ENCODE measurements around the gene ST8SIA1.

GRCh38 chr12:22306311-22306710 lies 28.2 kb downstream of the ST8SIA1 start:
- TF ChIP-seq POLR2A (IDR thresholded peaks at IDR 0.05; ENCODE audit: low read length) (no peak), GATA1 (IDR thresholded peaks at IDR 0.05; ENCODE audit: low read depth, low read length) (no peak)

Data from erythroblast (primary cell).